Activated CD8-positive, alpha-beta memory T cell treated with anti-CD3 and anti-CD28 coated beads, Interleukin-2, amount 10 ng/mL, durations not matched to agents 7 days and 5 days (primary cell): Measurements from ENCODE around the gene PEPD. TPM values are rescaled to one million over a fixed set of nuclear protein-coding genes. Genes with fewer than 3 reads are reported as not detected.
A peak's percentile ranks its signal among the peaks of the same experiment; 100 is the strongest.

ENCODE experiments used
- ATAC-seq: fragments of 150-1000 bp; cut with Tn5 transposase; one replicate; pipeline ENCODE4 v1.10.0; 2021; ENCODE audit warnings: moderate library complexity
- CTCF ChIA-PET: fragments of 350-600 bp; sonication (Branson Sonifier 250); formaldehyde crosslinking; loops from one replicate; lab custom pipeline; 2021; ENCODE audit warnings: antibody characterized with exemption; lab: Charles Lee
- DNase-seq: peaks from one replicate; pipeline ENCODE4 v3.0.0-alpha.2; 2020
- H3K27ac Mint-ChIP-seq: one replicate; pipeline ENCODE4 v1.8.0; 2021; ENCODE audit warnings: mild to moderate bottlenecking, mixed read lengths
- H3K27me3 Mint-ChIP-seq: one replicate; pipeline ENCODE4 v1.8.0; 2021; ENCODE audit warnings: mixed read lengths
- H3K36me3 Mint-ChIP-seq: one replicate; pipeline ENCODE4 v1.8.0; 2021; ENCODE audit warnings: mild to moderate bottlenecking, mixed read lengths
- H3K4me1 Mint-ChIP-seq: one replicate; pipeline ENCODE4 v1.8.0; 2021; ENCODE audit warnings: mixed read lengths
- H3K4me3 Mint-ChIP-seq: one replicate; pipeline ENCODE4 v1.8.0; 2021; ENCODE audit warnings: mild to moderate bottlenecking, moderate library complexity, mixed read lengths
- H3K9me3 Mint-ChIP-seq: one replicate; pipeline ENCODE4 v1.8.0; 2022; ENCODE audit warnings: low read depth, mixed read lengths
- total RNA-seq, 2 experiments: library from RNA; stranded (reverse); gene quantifications; one replicate each; pipeline ENCODE4 v1.2.3, GENCODE V29; 2021

PEPD gene
- total RNA-seq, 2 experiments from 2014 or later, result 14.9 to 20.3 TPM

GRCh38 chr19:33422369-33423180, 99.0 kb downstream of the PEPD start:
- no peaks in the 10 kb centered on the region for H3K4me1 Mint-ChIP-seq
- no peak for ATAC-seq
- DNase-seq, result no peak
- H3K4me3 Mint-ChIP-seq, result no peak overlapping the region
- CTCF ChIA-PET, result no interaction called here
- no peaks in the 10 kb centered on the region for H3K9me3 Mint-ChIP-seq
- no peak overlapping the region for H3K27ac Mint-ChIP-seq
- H3K36me3 Mint-ChIP-seq, result no peaks in the 10 kb centered on the region
- no peaks in the 10 kb centered on the region for H3K27me3 Mint-ChIP-seq

DNA sequence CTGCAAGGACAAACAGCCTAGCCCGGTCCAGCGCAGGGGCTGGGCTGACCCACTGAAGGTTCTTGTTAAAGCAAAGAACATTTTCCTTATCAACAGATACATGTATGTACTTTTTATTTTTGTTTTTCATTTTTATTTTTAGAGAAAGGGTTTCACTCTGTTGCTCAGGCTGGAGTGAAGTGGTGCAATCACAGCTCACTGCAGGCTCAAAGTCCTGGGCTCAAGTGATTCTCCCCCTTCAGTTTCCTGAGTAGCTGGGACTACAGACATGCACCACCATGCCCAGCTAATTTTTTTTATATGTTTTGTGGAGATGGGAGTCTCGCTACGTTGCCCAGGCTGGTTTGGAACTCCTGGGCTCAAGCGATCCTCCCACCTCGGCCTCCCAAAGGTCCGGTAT, 100.2 kb downstream of the PEPD start:
- Mint-ChIP-seq H3K4me1 (peaks cover under 1% of the 10 kb centered on the region), H3K27ac (no peak overlapping the region), H3K4me3 (no peak overlapping the region), H3K36me3 (no peaks in the 10 kb centered on the region), H3K27me3 (no peaks in the 10 kb centered on the region), H3K9me3 (no peaks in the 10 kb centered on the region)
- ATAC-seq (no peak), DNase-seq (no peak)
- CTCF ChIA-PET, result interaction anchor here (0.8 to 1.3 kb wide), 2 partner anchors 14 to 357 kb away, joined by 3 to 5 read pairs; no protein-coding TSS in a partner anchor

DNA sequence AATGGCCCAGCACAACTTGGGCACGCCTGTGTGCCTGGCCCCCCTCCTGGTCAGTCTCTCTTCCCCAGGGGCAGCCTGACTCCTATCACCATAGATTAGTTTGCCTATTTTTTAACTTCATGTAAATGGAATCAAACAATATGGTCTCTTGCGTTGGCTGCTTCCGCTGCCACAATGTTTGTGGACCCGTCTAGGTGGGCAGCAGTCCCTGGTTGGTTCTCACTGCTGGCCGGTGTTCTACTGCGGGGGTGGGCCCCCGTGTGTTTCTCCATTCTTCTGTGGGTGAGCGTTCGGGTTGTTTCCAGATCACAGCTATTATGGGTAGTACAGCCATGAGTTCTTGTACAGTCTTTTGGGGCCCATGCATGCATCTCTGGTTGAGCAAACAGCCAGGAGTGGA, 100.8 kb downstream of the PEPD start:
- Mint-ChIP-seq H3K27ac (no peak overlapping the region), H3K36me3 (no peaks in the 10 kb centered on the region), H3K4me3 (no peak overlapping the region), H3K4me1 (peaks cover 4% of the 10 kb centered on the region), H3K9me3 (no peaks in the 10 kb centered on the region), H3K27me3 (no peaks in the 10 kb centered on the region)
- ATAC-seq, result no peak
- DNase-seq, result no peak
- CTCF ChIA-PET, result interaction anchor here (1.3 kb wide), 1 partner anchor 14 kb away, joined by 5 read pairs; no protein-coding TSS in a partner anchor

- Mint-ChIP-seq H3K9me3 (no peaks in the 10 kb centered on the region), H3K4me3 (no peak overlapping the region), H3K4me1 (peaks cover 4% of the 10 kb centered on the region), H3K27me3 (no peaks in the 10 kb centered on the region), H3K36me3 (no peaks in the 10 kb centered on the region), H3K27ac (no peak overlapping the region)
- CTCF ChIA-PET, result no interaction called here
- no peak for ATAC-seq
- DNase-seq, result no peak
These were observed 101.8 kb downstream of the PEPD start for GRCh38 chr19:33419788-33420130.

- no peak for ATAC-seq
- H3K27me3 Mint-ChIP-seq, result no peaks in the 10 kb centered on the region
- H3K27ac Mint-ChIP-seq, result no peak overlapping the region
These were observed 102.5 kb downstream of the PEPD start for GRCh38 chr19:33418871-33419787.

GRCh38 chr19:33418461-33418860, 103.1 kb downstream of the PEPD start:
- Mint-ChIP-seq H3K27ac (no peak overlapping the region), H3K36me3 (no peaks in the 10 kb centered on the region), H3K27me3 (no peaks in the 10 kb centered on the region), H3K4me3 (no peak overlapping the region), H3K4me1 (peaks cover 4% of the 10 kb centered on the region), H3K9me3 (no peaks in the 10 kb centered on the region)
- no peak for ATAC-seq
- no peak for DNase-seq
- CTCF ChIA-PET, result interaction anchor here (1.3 kb wide), 1 partner anchor 360 kb away, joined by 7 read pairs; no protein-coding TSS in a partner anchor

More at GRCh38 chr19:33418871-33419787, 102.5 kb downstream of the PEPD start:
- no peak for DNase-seq
- no peaks in the 10 kb centered on the region for H3K36me3 Mint-ChIP-seq
- H3K4me3 Mint-ChIP-seq, result no peak overlapping the region
- peaks cover 4% of the 10 kb centered on the region for H3K4me1 Mint-ChIP-seq
- H3K9me3 Mint-ChIP-seq, result no peaks in the 10 kb centered on the region
- CTCF ChIA-PET, result interaction anchor here (0.6 kb wide), 1 partner anchor 277 kb away, joined by 3 read pairs; no protein-coding TSS in a partner anchor

- H3K4me3 Mint-ChIP-seq, result no peak overlapping the region
- ATAC-seq (no peak), DNase-seq (no peak)
- CTCF ChIA-PET, result interaction anchor here (1.3 to 4.2 kb wide), 3 partner anchors 8 to 360 kb away, joined by 6 to 28 read pairs (median 7); no protein-coding TSS in a partner anchor
- H3K36me3 Mint-ChIP-seq, result no peaks in the 10 kb centered on the region
- no peak overlapping the region for H3K27ac Mint-ChIP-seq
- no peaks in the 10 kb centered on the region for H3K27me3 Mint-ChIP-seq
- peaks cover 4% of the 10 kb centered on the region for H3K4me1 Mint-ChIP-seq
- H3K9me3 Mint-ChIP-seq, result no peaks in the 10 kb centered on the region
These were observed 103.8 kb downstream of the PEPD start for GRCh38 chr19:33417751-33418150.

DNA sequence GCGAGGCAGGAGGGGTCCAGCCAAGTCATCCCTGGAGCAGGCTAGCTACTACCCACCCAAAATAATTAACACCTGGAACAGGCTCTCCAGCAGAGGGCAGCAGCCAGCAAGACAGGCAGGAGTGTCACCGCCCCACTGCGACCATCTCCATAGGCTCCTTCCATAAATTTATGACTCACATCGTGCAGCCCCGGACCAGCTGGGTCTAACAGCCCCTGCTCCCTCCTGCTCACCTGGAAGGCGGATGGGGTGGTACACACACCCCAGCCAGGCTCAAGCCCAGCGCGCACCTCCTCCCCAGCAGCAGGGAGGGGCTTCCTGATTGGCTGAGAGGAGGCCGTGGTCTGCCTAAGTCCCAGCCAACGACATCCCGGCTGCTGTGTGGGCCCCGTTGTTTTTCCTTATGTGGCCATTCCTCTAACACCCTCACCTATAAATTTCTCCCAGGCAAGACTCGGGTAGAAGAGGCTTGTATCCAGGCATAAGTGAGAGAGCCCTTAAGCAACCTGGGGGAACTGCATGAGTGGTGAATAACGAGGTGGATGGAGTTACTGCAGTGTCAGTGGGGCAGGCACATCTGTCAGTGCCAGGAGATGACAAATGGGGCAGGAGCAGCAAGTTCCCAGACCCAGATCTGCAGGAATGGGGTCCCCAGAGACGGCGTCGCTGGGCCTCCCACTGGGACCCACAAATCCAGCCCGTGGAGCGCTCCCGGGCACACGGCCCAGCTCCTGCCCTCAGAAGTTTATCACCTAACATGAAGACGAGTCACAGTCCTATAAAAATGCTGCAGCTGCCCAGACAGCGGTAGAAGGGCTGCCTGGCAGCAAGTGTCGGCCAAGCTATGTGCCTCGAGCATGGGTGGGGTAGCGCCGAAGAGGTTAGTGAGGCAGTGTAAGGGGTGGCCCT, 105.0 kb downstream of the PEPD start:
- Mint-ChIP-seq H3K4me1 (peaks cover 4% of the 10 kb centered on the region), H3K27me3 (no peaks in the 10 kb centered on the region), H3K36me3 (no peaks in the 10 kb centered on the region), H3K9me3 (no peaks in the 10 kb centered on the region), H3K4me3 (no peak overlapping the region), H3K27ac (no peak overlapping the region)
- CTCF ChIA-PET, result interaction anchor here (0.7 to 4.2 kb wide), 20 partner anchors 9 to 361 kb away, joined by 3 to 28 read pairs (median 4); no protein-coding TSS in a partner anchor
- DNase-seq (peak; percentile 79), ATAC-seq (peak; percentile 79)

DNA sequence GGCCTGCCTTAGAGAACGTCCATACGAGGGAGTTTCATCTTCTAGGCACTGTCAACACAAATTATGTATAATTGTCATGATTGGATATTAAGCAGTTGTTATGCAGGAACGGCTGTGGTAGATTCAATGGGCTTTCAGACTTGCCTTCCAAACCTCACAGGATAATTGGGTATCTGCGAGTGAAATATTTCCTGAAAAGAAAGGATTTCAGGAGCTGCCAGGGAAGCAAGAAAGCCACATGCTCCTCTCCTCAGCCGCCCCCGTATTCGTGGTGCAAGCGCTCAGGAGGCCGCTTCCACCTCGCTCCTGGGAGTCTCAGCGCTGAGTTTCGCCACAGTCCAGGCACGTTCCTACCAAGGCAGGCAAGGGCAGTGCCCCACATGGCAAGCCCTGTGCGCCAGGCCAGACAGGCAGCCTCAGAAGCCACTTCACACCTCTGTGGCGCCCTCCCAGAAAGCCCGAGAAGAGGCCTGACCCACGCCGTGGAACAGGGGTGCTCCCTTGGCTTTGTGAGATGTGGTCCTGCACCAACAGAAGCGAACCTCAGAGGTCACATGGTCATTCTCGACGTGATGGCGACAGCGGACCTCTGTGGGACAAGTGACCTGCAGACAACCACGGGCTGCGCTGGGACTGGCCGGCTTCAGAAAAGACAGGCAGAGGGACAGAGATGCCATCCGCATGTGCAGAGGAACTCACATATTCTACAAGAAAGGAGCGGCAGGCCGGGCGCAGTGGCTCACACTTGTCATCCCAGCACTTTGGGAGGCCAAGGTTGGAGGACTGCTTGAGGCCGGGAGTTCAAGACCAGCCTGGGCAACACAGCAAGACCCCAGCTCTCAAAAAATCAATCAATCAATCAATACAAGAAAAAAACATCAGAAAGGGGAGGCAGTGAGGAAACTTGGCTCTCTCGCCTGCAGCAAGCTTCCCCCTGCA, 106.7 kb downstream of the PEPD start:
- no peaks in the 10 kb centered on the region for H3K9me3 Mint-ChIP-seq
- H3K27ac Mint-ChIP-seq, result no peak overlapping the region
- no peak for DNase-seq
- CTCF ChIA-PET, result interaction anchor here (1.0 to 4.2 kb wide), 5 partner anchors 10 to 355 kb away, joined by 3 to 28 read pairs (median 5); no protein-coding TSS in a partner anchor
- H3K4me3 Mint-ChIP-seq, result no peak overlapping the region
- H3K27me3 Mint-ChIP-seq, result no peaks in the 10 kb centered on the region
- no peak for ATAC-seq
- peaks cover 4% of the 10 kb centered on the region for H3K4me1 Mint-ChIP-seq
- no peaks in the 10 kb centered on the region for H3K36me3 Mint-ChIP-seq

GRCh38 chr19:33413868-33414666, 107.5 kb downstream of the PEPD start:
- no peak for DNase-seq
- no peak for ATAC-seq
- H3K27me3 Mint-ChIP-seq, result no peaks in the 10 kb centered on the region
- H3K36me3 Mint-ChIP-seq, result no peaks in the 10 kb centered on the region
- H3K27ac Mint-ChIP-seq, result no peak overlapping the region
- no peaks in the 10 kb centered on the region for H3K9me3 Mint-ChIP-seq
- CTCF ChIA-PET, result interaction anchor here (0.6 to 4.2 kb wide), 3 partner anchors 9 to 459 kb away, joined by 3 to 28 read pairs (median 22); no protein-coding TSS in a partner anchor
- peaks cover 4% of the 10 kb centered on the region for H3K4me1 Mint-ChIP-seq
- no peak overlapping the region for H3K4me3 Mint-ChIP-seq

- Mint-ChIP-seq H3K9me3 (no peaks in the 10 kb centered on the region), H3K27me3 (no peaks in the 10 kb centered on the region), H3K27ac (no peak overlapping the region), H3K36me3 (no peaks in the 10 kb centered on the region), H3K4me3 (no peak overlapping the region), H3K4me1 (peaks cover 4% of the 10 kb centered on the region)
- DNase-seq (no peak), ATAC-seq (no peak)
- CTCF ChIA-PET, result interaction anchor here (0.6 kb wide), 1 partner anchor 458 kb away, joined by 3 read pairs; no protein-coding TSS in a partner anchor
These were observed 108.2 kb downstream of the PEPD start for GRCh38 chr19:33413426-33413725.
